Heart left ventricle (tissue), 16 donors: ENCODE measurements around the gene KCND3. TPM values are rescaled to one million over a fixed set of nuclear protein-coding genes. Genes with fewer than 3 reads are reported as not detected.

Experiments
- ATAC-seq, 4 donors: fragments of 200-7000 bp; cut with Tn5 transposase; one replicate each; pipeline ENCODE4 v1.9.1; 2020 to 2022; ENCODE audit warnings: moderate library complexity in 4 of 4, mild to moderate bottlenecking in 3 of 4, moderate number of reproducible peaks in 1 of 4
- DNase-seq, 5 donors: peaks; one replicate each; pipeline ENCODE4 v3.0.0-alpha.2; 2020
- H3K27ac ChIP-seq, 12 donors: fragments of 200-600 bp; sonication (generic) in 4 of 12; one replicate each; pipeline versions ENCODE4 v1.5.0 to v1.8.0; 2016 to 2022; ENCODE audit warnings: mild to moderate bottlenecking in 2 of 12
- H3K27me3 ChIP-seq, 9 donors: fragments of 200-600 bp; sonication (generic) in 2 of 9; one replicate each; pipeline versions ENCODE4 v1.5.1 to v1.8.0; 2016 to 2022; ENCODE audit warnings: mild to moderate bottlenecking in 3 of 9
- H3K36me3 ChIP-seq, 9 donors: fragments of 200-600 bp; sonication (generic) in 2 of 9; one replicate each; pipeline versions ENCODE4 v1.5.0 to v1.8.0; 2018 to 2022; ENCODE audit warnings: mild to moderate bottlenecking in 2 of 9
- H3K4me1 ChIP-seq, 12 donors: fragments of 200-600 bp; sonication (generic) in 4 of 12; one replicate each; pipeline versions ENCODE4 v1.5.0 to v1.8.0; 2016 to 2022; ENCODE audit warnings: mild to moderate bottlenecking in 3 of 12
- H3K4me3 ChIP-seq, 12 donors: fragments of 200-600 bp; sonication (generic) in 4 of 12; one replicate each; pipeline versions ENCODE4 v1.5.0 to v1.8.0; 2017 to 2022; ENCODE audit warnings: mild to moderate bottlenecking in 9 of 12, moderate library complexity in 4 of 12
- H3K9me3 ChIP-seq, 12 donors: fragments of 200-600 bp; sonication (generic) in 4 of 12; one replicate each; pipeline versions ENCODE4 v1.5.0 to v1.8.0; 2016 to 2022; ENCODE audit warnings: mild to moderate bottlenecking in 1 of 12
- POLR2A ChIP-seq, 2 donors: fragments of 450-650 bp; IDR thresholded peaks; one replicate each; pipeline ENCODE4 v1.6.1; 2017; ENCODE audit warnings: antibody characterized with exemption in 2 of 2, mild to moderate bottlenecking in 2 of 2, moderate library complexity in 2 of 2
- WGBS, 4 donors: extraction: QIAGEN DNeasy Blood & Tissue Kit in 2 of 4; methylation state at CpG; one replicate each; pipeline versions ENCODE4 v1.1.5 to v1.1.7; 2013 to 2018; 5-methylcytosine and 5-hydroxymethylcytosine counted together
- intact Hi-C, 10 donors: fragments of 100-400 bp; cut with DNase I; formaldehyde crosslinking; loops; one replicate each; pipeline versions ENCODE4 v1.11.1 to v1.14.2; 2022
- polyA plus RNA-seq, 2 donors: library from polyadenylated mRNA; stranded (reverse); fragments of 200-250 nt; gene quantifications; one replicate each; pipeline ENCODE4 v1.2.3, GENCODE V29; 2013
- total RNA-seq, 9 donors: library from RNA; depleted of rRNA in 2 of 9; stranded (reverse); fragments of >200 nt in 2 of 9; fragmentation: NEBNext Ultra II Directional in 3 of 9; extraction: Animal tissue kit (Norgen Biotek cat#: 25700) in 3 of 9; gene quantifications; one replicate each; pipeline versions ENCODE4 v1.1.0 to v1.2.4, GENCODE V29; 2016 to 2023
- TF ChIP-seq, protein P1 (sequence below), 12 donors: fragments of 200-600 bp; sonication (generic) in 4 of 12; IDR thresholded peaks; one replicate each; pipeline versions ENCODE4 v1.5.0 to v1.8.0; 2018 to 2022; ENCODE audit warnings: antibody characterized with exemption in 12 of 12, mild to moderate bottlenecking in 5 of 12
- donor health status: ischemic (EF 13 %, LVEDD 7.1; RV severe dilation, severe dysfunction).
- donor health status: healthy with polysubstance abuse.
- donor health status: DM: no; HTN: yes; CAD: no.
- donor health status: DM: no; HTN: no; CAD: no.
- donor health status: ischemic (EF 25% LVEDD 6.9; RV normal size, moderate dysfunction).
- donor health status: ischemic (EF 25% LVEDD 5.7; RV mildly dilated, moderate dysfunction).
- donor health status: healthy.
- donor health status: DM: yes; HTN: yes; CAD: no.
- donor health status: ischemic (EF 35%, LVEDD 5.7; RV mildly dilated, moderate dysfunction).
- donor health status: nonischemic (EF 11% LVEDD 7.7; RV severe dilation, severe dysfunction).
- donor health status: DM: yes; HTN: yes; CAD: no.
- donor health status: PGD.
- donor health status: ischemic (EF 29% LVEDD 5.4; RV normal size, mild dysfunction).
- donor health status: nonischemic (EF 23%, LVEDD 6.1; RV moderate dilation, normal function).

Gene KCND3
- total and polyA plus RNA-seq, 11 donors: 7.2 to 23.0 (median 15.3) TPM

DNA sequence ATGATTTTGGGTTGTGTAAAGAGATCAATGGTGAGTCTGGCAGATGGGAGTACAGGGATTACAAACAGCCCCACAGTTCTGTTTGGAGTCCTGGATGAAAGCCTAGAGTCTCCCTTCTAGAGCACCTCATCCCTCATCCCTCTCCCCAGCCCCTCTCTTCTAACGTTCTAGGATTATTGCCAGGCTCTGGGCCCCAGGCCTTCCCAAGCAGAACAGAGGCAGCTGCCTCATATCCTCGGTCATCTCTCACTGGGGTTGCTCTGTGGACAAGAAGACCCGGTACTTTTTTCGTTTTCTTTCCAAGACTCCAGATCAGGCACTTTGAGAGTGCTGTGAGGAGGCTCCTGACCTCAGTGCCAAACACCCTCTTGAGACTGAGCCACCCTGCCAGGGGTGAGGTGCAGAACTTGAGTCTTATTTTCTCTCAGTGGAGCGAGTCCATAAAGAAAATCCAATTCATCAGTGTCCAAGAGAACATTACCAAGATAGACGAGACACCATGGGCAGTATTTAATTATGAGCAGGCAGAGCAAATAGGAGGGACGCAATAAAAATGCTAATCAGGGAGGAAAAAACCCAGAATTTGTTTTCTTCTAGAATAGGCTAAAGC lies 17.1 kb upstream of the KCND3 start:
- TF ChIP-seq POLR2A (IDR thresholded peaks at IDR 0.05): no peak
- TF ChIP-seq, protein P1, sequence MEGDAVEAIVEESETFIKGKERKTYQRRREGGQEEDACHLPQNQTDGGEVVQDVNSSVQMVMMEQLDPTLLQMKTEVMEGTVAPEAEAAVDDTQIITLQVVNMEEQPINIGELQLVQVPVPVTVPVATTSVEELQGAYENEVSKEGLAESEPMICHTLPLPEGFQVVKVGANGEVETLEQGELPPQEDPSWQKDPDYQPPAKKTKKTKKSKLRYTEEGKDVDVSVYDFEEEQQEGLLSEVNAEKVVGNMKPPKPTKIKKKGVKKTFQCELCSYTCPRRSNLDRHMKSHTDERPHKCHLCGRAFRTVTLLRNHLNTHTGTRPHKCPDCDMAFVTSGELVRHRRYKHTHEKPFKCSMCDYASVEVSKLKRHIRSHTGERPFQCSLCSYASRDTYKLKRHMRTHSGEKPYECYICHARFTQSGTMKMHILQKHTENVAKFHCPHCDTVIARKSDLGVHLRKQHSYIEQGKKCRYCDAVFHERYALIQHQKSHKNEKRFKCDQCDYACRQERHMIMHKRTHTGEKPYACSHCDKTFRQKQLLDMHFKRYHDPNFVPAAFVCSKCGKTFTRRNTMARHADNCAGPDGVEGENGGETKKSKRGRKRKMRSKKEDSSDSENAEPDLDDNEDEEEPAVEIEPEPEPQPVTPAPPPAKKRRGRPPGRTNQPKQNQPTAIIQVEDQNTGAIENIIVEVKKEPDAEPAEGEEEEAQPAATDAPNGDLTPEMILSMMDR (IDR thresholded peaks at IDR 0.05): no peak
- no peak for ATAC-seq
- H3K4me1 ChIP-seq: peaks cover 0 to 3% (median 0%) of the 10 kb centered on the region in 12 donors
- H3K4me3 ChIP-seq: no peak overlapping the region
- intact Hi-C loops: no loop called here
- DNase-seq: no peak
- H3K27me3 ChIP-seq: no peaks in the 10 kb centered on the region
- H3K27ac ChIP-seq: no peak overlapping the region
- H3K36me3 ChIP-seq: no peaks in the 10 kb centered on the region
- no peaks in the 10 kb centered on the region for H3K9me3 ChIP-seq
- 73 to 79% (median 76%) methylated on average over 7 of the region's 7 CpGs for WGBS, 4 donors

DNA sequence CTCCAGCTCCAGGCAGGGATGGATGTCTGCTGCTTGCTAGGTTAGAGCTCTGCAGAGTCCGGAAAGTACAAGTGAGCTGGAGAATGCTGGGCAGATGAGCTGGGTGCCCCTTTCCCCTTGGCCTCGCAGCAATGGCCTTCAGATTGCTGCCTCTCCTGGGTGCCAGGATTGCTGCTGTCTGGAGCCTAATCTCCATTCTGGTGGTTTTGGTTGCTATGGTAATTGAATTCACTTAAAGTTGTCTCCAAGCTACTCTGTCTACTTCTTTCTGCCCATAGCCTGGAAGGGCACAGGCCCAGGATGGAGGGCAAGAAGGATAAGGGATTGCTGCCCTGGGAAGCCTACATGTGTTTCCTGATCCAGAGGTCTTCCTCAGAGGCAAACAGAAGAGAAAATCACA lies 14.6 kb upstream of the KCND3 start:
- H3K27ac ChIP-seq: no peak overlapping the region
- no peaks in the 10 kb centered on the region for H3K9me3 ChIP-seq
- H3K4me1 ChIP-seq: no peaks in the 10 kb centered on the region
- intact Hi-C loops: no loop called here
- no peak for TF ChIP-seq POLR2A (IDR thresholded peaks at IDR 0.05)
- TF ChIP-seq, protein P1 (IDR thresholded peaks at IDR 0.05): no peak
- WGBS, 4 donors: 81 to 95% (median 91%) methylated on average over 2 of the region's 2 CpGs
- H3K36me3 ChIP-seq: no peaks in the 10 kb centered on the region
- peaks cover 0 to 12% (median 0%) of the 10 kb centered on the region in 9 donors for H3K27me3 ChIP-seq
- no peak overlapping the region for H3K4me3 ChIP-seq
- no peak for ATAC-seq
- DNase-seq: no peak

DNA sequence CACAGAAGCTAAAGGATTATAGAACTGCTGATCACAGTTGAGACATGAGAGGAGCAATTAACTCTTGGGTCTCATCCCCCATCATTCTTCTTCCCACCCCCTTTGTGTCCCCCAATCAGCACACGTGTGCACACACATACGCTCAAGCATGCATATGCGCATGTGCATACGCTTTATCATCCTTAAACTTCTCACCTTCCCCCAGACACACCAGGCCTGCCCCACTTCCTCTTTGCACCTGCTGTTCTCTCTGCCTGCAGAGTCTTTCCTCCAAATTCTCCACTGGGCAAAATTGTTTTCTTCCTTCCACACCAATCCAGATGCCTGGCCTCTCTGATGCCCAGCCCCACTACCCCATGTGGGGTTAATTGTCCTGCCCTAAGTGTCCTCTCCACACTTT lies 13.0 kb upstream of the KCND3 start:
- TF ChIP-seq, protein P1 (IDR thresholded peaks at IDR 0.05): no peak
- no peak for TF ChIP-seq POLR2A (IDR thresholded peaks at IDR 0.05)
- intact Hi-C loops: no loop called here
- Histone ChIP-seq H3K27me3 (peaks cover 0 to 12% (median 0%) of the 10 kb centered on the region in 9 donors), H3K4me3 (no peak overlapping the region), H3K36me3 (no peaks in the 10 kb centered on the region), H3K9me3 (no peaks in the 10 kb centered on the region), H3K4me1 (no peaks in the 10 kb centered on the region), H3K27ac (no peak overlapping the region)
- ATAC-seq (no peak), DNase-seq (no peak)
- 66 to 77% (median 76%) methylated on average over 4 of the region's 4 CpGs for WGBS, 4 donors

DNA sequence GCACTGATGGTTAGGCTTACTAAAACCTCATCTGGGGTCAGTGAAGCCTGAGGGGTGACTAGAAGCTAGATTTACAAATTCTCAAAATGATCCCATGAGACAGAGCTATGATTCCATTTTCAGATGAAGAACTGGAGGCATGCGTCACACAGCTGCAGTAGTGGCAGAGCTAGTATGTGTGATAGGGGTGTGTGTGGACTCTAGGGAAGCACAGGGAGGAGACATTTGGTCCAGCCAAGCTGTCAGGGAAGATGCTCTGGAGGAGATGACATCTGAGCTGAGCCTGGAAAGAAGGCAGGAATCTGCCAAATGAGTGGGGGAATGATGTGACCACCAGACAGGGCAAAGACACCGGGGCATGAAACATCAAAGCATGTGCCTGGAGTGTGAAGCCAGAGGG lies 12.0 kb upstream of the KCND3 start:
- intact Hi-C loops: no loop called here
- WGBS, 4 donors: 61 to 80% (median 70%) methylated on average over 2 of the region's 2 CpGs
- ATAC-seq (no peak), DNase-seq (no peak)
- Histone ChIP-seq H3K27ac (no peak overlapping the region), H3K4me3 (no peak overlapping the region), H3K9me3 (no peaks in the 10 kb centered on the region), H3K27me3 (peaks cover 0 to 12% (median 0%) of the 10 kb centered on the region in 9 donors), H3K4me1 (no peaks in the 10 kb centered on the region), H3K36me3 (no peaks in the 10 kb centered on the region)
- TF ChIP-seq, protein P1 (IDR thresholded peaks at IDR 0.05): no peak
- no peak for TF ChIP-seq POLR2A (IDR thresholded peaks at IDR 0.05)
